ENCODE data around the gene SLC1A5. TPM values are rescaled to one million over a fixed set of nuclear protein-coding genes. Genes with fewer than 3 reads are reported as not detected.
A peak's percentile ranks its signal among the peaks of the same experiment; 100 is the strongest.

Gene SLC1A5
- total and polyA plus RNA-seq, 4 donors, result 38.2 to 216 (median 106) TPM

GRCh38 chr19:46776927-46777911 is 11.2 kb downstream of the SLC1A5 start:
- Histone ChIP-seq H3K4me3 (no peak overlapping the region), H3K9me3 (ENCODE audit: control insufficient read depth in 4 of 4, insufficient read depth in 3 of 4, low read length in 3 of 4) (no peaks in the 10 kb centered on the region), H3K4me1 (ENCODE audit: control insufficient read depth in 5 of 5, insufficient read depth in 5 of 5, low read length in 5 of 5) (no peaks in the 10 kb centered on the region), H3K27ac (ENCODE audit: low read depth in 1 of 2, low read length in 1 of 2) (peak overlapping the region in 1 of 2 donors; percentile 33), H3K27me3 (ENCODE audit: control insufficient read depth in 3 of 3, insufficient read depth in 3 of 3, low read length in 2 of 3) (no peaks in the 10 kb centered on the region), H3K36me3 (ENCODE audit: control insufficient read depth in 4 of 4, insufficient read depth in 4 of 4, low read length in 4 of 4) (peaks cover 0 to 54% (median 40%) of the 10 kb centered on the region in 4 donors), H3K9ac (ENCODE audit: insufficient read depth in 1 of 2, low read length in 2 of 2) (no peak overlapping the region)
- DNase-seq, result no peak
- ATAC-seq (ENCODE audit: insufficient read depth, low FRiP score), result no peak
- 97 to 99% methylated on average over 33 of the region's 33 CpGs for WGBS, 2 donors
- TF ChIP-seq, protein P1, sequence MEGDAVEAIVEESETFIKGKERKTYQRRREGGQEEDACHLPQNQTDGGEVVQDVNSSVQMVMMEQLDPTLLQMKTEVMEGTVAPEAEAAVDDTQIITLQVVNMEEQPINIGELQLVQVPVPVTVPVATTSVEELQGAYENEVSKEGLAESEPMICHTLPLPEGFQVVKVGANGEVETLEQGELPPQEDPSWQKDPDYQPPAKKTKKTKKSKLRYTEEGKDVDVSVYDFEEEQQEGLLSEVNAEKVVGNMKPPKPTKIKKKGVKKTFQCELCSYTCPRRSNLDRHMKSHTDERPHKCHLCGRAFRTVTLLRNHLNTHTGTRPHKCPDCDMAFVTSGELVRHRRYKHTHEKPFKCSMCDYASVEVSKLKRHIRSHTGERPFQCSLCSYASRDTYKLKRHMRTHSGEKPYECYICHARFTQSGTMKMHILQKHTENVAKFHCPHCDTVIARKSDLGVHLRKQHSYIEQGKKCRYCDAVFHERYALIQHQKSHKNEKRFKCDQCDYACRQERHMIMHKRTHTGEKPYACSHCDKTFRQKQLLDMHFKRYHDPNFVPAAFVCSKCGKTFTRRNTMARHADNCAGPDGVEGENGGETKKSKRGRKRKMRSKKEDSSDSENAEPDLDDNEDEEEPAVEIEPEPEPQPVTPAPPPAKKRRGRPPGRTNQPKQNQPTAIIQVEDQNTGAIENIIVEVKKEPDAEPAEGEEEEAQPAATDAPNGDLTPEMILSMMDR (IDR thresholded peaks at IDR 0.05; ENCODE audit: control extremely low read depth, extremely low read depth), result no peak

- Histone ChIP-seq H3K9ac (ENCODE audit: insufficient read depth in 1 of 2, low read length in 2 of 2) (no peak overlapping the region), H3K9me3 (ENCODE audit: control insufficient read depth in 4 of 4, insufficient read depth in 3 of 4, low read length in 3 of 4) (no peaks in the 10 kb centered on the region), H3K27ac (ENCODE audit: low read depth in 1 of 2, low read length in 1 of 2) (no peak overlapping the region), H3K4me1 (ENCODE audit: control insufficient read depth in 5 of 5, insufficient read depth in 5 of 5, low read length in 5 of 5) (no peaks in the 10 kb centered on the region), H3K4me3 (no peak overlapping the region), H3K36me3 (ENCODE audit: control insufficient read depth in 4 of 4, insufficient read depth in 4 of 4, low read length in 4 of 4) (peaks cover 0 to 47% (median 32%) of the 10 kb centered on the region in 4 donors), H3K27me3 (ENCODE audit: control insufficient read depth in 3 of 3, insufficient read depth in 3 of 3, low read length in 2 of 3) (no peaks in the 10 kb centered on the region)
- WGBS, 2 donors, result 92 to 97% methylated on average over 11 of the region's 11 CpGs
- TF ChIP-seq, protein P1 (IDR thresholded peaks at IDR 0.05; ENCODE audit: control extremely low read depth, extremely low read depth), result no peak
- no peak for DNase-seq
- no peak for ATAC-seq (ENCODE audit: insufficient read depth, low FRiP score)
Observed at GRCh38 chr19:46775642-46776258, 12.6 kb downstream of the SLC1A5 start.

GRCh38 chr19:46773018-46773399 is 15.4 kb downstream of the SLC1A5 start:
- Histone ChIP-seq H3K4me1 (ENCODE audit: control insufficient read depth in 5 of 5, insufficient read depth in 5 of 5, low read length in 5 of 5) (no peaks in the 10 kb centered on the region), H3K36me3 (ENCODE audit: control insufficient read depth in 4 of 4, insufficient read depth in 4 of 4, low read length in 4 of 4) (peaks cover 0 to 26% (median 21%) of the 10 kb centered on the region in 4 donors), H3K4me3 (no peak overlapping the region), H3K27me3 (ENCODE audit: control insufficient read depth in 3 of 3, insufficient read depth in 3 of 3, low read length in 2 of 3) (no peaks in the 10 kb centered on the region), H3K9ac (ENCODE audit: insufficient read depth in 1 of 2, low read length in 2 of 2) (no peak overlapping the region), H3K27ac (ENCODE audit: low read depth in 1 of 2, low read length in 1 of 2) (no peak overlapping the region), H3K9me3 (ENCODE audit: control insufficient read depth in 4 of 4, insufficient read depth in 3 of 4, low read length in 3 of 4) (no peaks in the 10 kb centered on the region)
- TF ChIP-seq, protein P1 (IDR thresholded peaks at IDR 0.05; ENCODE audit: control extremely low read depth, extremely low read depth), result no peak
- DNase-seq (no peak), ATAC-seq (ENCODE audit: insufficient read depth, low FRiP score) (no peak)
- WGBS, 2 donors, result 76 to 90% methylated on average over 7 of the region's 7 CpGs
